ENCODE data around the gene PRKN. TPM values are rescaled to one million over a fixed set of nuclear protein-coding genes. Genes with fewer than 3 reads are reported as not detected.

Gene PRKN
- total RNA-seq, 1 donor from 2014 or later: 25.5 TPM

DNA sequence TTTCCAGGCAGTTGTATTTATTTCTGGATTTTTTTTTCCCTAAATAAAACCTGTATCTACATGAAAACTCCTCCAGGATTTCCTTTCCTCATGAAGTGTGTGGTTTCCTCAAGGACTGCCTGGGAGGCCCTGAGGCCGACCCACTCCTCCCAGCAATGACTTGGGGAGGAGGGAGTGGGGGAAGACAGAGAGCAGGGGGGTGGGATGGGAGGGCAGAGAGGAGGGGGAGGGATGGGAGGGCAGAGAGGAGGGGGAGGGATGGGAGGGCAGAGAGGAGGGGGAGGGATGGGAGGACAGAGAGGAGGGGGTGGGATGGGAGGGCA, 1291.9 kb downstream of the PRKN start:
- TF ChIP-seq, protein P1, sequence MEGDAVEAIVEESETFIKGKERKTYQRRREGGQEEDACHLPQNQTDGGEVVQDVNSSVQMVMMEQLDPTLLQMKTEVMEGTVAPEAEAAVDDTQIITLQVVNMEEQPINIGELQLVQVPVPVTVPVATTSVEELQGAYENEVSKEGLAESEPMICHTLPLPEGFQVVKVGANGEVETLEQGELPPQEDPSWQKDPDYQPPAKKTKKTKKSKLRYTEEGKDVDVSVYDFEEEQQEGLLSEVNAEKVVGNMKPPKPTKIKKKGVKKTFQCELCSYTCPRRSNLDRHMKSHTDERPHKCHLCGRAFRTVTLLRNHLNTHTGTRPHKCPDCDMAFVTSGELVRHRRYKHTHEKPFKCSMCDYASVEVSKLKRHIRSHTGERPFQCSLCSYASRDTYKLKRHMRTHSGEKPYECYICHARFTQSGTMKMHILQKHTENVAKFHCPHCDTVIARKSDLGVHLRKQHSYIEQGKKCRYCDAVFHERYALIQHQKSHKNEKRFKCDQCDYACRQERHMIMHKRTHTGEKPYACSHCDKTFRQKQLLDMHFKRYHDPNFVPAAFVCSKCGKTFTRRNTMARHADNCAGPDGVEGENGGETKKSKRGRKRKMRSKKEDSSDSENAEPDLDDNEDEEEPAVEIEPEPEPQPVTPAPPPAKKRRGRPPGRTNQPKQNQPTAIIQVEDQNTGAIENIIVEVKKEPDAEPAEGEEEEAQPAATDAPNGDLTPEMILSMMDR (IDR thresholded peaks at IDR 0.05; ENCODE audit: borderline replicate concordance): no peak
- Histone ChIP-seq H3K9me3 (replicated peaks) (no peaks in the 10 kb centered on the region), H3K4me3 (peak overlapping the region; percentile 41), H3K36me3 (no peaks in the 10 kb centered on the region), H3K27me3 (ENCODE audit: low read depth) (no peaks in the 10 kb centered on the region), H3K27ac (replicated peaks) (peak overlapping the region; percentile 84), H3K4me1 (peaks cover 33% of the 10 kb centered on the region)
- intact Hi-C loops (cut with micrococcal nuclease): no loop called here
- DNase-seq: no peak

DNA sequence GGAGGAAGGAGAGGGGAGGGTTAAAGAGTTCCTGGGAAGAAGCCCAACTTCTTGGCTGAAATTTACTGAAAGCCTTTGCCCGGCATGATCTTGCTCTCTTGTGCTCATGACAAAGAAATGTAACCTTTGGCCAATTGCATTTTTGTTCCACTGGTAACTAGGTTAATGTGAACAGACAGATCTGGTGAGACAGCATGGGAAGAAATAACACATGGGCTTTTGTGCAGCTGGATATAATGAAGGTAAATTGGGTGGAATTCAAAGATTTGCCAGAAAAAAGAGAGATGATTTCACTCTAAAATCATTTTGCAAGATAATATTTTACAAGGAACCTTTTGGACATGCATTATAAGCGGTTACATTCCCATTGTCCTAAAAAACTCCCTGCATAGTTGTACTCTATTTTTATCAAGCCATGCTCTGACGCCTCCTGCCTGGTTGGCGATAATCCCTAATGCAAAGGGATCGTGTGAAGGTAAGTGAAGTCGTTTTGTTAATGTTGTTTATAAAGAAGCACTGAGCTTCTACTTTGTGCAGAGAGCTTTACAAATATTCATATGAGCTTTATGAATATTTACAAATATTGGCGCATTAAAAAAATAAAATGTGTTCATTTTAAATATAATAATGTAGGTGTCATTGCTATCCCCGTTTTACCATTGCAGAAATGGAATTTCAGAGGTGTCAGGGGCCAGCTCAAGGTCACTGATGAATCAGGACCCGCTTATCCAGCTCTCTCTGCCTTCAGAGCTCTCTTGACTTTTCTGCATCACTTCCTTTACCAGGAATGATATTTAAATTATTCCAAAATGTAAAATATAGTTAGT, 1292.4 kb downstream of the PRKN start:
- peak overlapping the region; percentile 84 for H3K27ac ChIP-seq (replicated peaks)
- H3K9me3 ChIP-seq (replicated peaks): no peaks in the 10 kb centered on the region
- no peaks in the 10 kb centered on the region for H3K27me3 ChIP-seq (ENCODE audit: low read depth)
- H3K4me3 ChIP-seq: peak overlapping the region; percentile 41
- intact Hi-C loops (cut with micrococcal nuclease): no loop called here
- H3K4me1 ChIP-seq: peaks cover 33% of the 10 kb centered on the region
- no peaks in the 10 kb centered on the region for H3K36me3 ChIP-seq
- DNase-seq: no peak
- TF ChIP-seq, protein P1 (IDR thresholded peaks at IDR 0.05; ENCODE audit: borderline replicate concordance): no peak

DNA sequence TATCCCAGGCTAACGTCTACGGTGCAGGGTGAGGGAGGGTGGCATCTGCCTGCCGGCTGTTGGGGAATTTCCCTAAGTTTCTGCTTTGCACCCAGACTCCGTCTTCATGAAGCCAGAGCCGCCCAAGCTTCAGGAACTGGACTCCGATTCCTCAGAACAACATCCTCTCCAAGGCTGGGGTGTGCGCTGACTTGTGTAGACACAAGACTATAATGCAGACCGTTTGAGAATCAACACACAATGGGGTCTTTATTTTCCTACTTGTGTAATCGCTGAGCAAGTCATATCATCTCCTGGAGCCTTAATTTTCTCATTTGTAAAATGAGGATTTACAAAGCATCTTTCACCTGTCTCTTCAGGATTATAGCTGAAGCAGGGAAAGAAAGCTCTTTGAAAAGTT, 1293.2 kb downstream of the PRKN start:
- DNase-seq: no peak
- no peaks in the 10 kb centered on the region for H3K9me3 ChIP-seq (replicated peaks)
- peak overlapping the region; percentile 41 for H3K4me3 ChIP-seq
- H3K4me1 ChIP-seq: peaks cover 28% of the 10 kb centered on the region
- intact Hi-C loops (cut with micrococcal nuclease): no loop called here
- no peaks in the 10 kb centered on the region for H3K27me3 ChIP-seq (ENCODE audit: low read depth)
- TF ChIP-seq, protein P1 (IDR thresholded peaks at IDR 0.05; ENCODE audit: borderline replicate concordance): no peak
- H3K36me3 ChIP-seq: no peaks in the 10 kb centered on the region
- peak overlapping the region; percentile 84 for H3K27ac ChIP-seq (replicated peaks)

DNA sequence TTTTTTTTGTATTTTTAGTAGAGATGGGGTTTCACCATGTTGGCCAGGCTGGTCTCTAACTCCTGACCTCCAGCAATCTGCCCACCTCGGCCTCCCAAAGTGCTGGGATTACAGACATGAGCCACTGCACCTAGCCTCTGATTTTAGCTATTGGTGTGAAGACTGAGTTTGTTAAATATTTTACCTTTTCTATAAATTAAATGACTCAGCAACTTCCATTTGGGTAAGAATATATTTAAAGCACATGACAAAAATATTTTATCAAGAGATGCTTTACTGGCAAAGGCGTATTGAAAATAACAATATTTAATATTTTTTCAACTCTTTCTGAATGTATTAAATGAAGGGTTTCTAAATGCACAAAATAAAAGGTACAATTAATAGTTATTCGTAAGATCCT, 1295.0 kb downstream of the PRKN start:
- Histone ChIP-seq H3K9me3 (replicated peaks) (no peaks in the 10 kb centered on the region), H3K27ac (replicated peaks) (no peak overlapping the region), H3K27me3 (ENCODE audit: low read depth) (no peaks in the 10 kb centered on the region), H3K4me1 (peaks cover 19% of the 10 kb centered on the region), H3K36me3 (no peaks in the 10 kb centered on the region), H3K4me3 (no peak overlapping the region)
- TF ChIP-seq, protein P1 (IDR thresholded peaks at IDR 0.05; ENCODE audit: borderline replicate concordance): no peak
- intact Hi-C loops (cut with micrococcal nuclease): no loop called here
- DNase-seq: no peak

DNA sequence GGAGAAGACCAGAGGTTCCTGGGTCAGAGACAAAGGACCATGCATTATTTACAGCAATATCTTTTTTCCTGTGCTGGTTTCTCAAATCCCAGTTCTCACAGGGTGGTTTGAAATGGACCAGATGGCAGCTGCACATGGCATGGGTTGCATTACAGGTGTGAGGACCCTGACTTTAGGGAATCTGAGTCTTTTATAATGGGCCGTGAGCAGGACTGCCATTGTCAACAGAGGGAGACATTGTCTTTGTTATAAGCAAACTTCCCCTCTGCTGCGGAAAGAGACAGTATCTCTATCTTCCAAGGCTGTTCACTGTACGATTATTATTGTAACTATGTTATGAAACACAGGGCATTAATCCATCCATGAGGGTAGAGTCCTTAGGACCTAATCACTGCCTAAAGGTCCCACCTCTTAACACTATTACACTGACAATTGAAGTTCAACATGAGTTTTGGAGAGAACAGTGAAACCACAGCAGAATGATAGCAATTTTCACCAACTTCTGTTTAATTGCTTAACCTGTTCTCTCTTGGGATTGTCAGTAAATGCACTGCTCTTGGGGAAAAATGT, 1297.6 kb downstream of the PRKN start:
- intact Hi-C loops (cut with micrococcal nuclease): no loop called here

More for the DNA sequence above, 1297.6 kb downstream of the PRKN start:
- Histone ChIP-seq H3K27me3 (ENCODE audit: low read depth) (no peaks in the 10 kb centered on the region), H3K4me3 (no peak overlapping the region), H3K9me3 (replicated peaks) (no peaks in the 10 kb centered on the region), H3K4me1 (peaks cover 13% of the 10 kb centered on the region), H3K27ac (replicated peaks) (no peak overlapping the region), H3K36me3 (no peaks in the 10 kb centered on the region)
- no peak for DNase-seq
- TF ChIP-seq, protein P1 (IDR thresholded peaks at IDR 0.05; ENCODE audit: borderline replicate concordance): peak; percentile 37
